Glutamatergic neuron (in vitro differentiated cells): Measurements from ENCODE around the gene SMIM14. TPM values are rescaled to one million over a fixed set of nuclear protein-coding genes. Genes with fewer than 3 reads are reported as not detected.
"Not testable (repeated sequence)": the region's sequence is repeated elsewhere in the genome, so short reads cannot be mapped to it uniquely, and the experiment has no call there.

ENCODE experiments used
- DNase-seq: peaks from one replicate; pipeline ENCODE4 v3.0.0; 2022
- H3K27ac Mint-ChIP-seq: one replicate; pipeline ENCODE4 v1.8.0; 2020; ENCODE audit warnings: mild to moderate bottlenecking, mixed read lengths, inconsistent platforms; ENCODE audit not compliant: unreplicated experiment
- H3K27me3 Mint-ChIP-seq: one replicate; pipeline ENCODE4 v1.8.0; 2020; ENCODE audit warnings: mild to moderate bottlenecking, moderate library complexity, mixed read lengths, inconsistent platforms; ENCODE audit not compliant: unreplicated experiment
- H3K36me3 Mint-ChIP-seq: one replicate; pipeline ENCODE4 v1.8.0; 2020; ENCODE audit warnings: mild to moderate bottlenecking, mixed read lengths, inconsistent platforms; ENCODE audit not compliant: unreplicated experiment
- H3K4me1 Mint-ChIP-seq: one replicate; pipeline ENCODE4 v1.8.0; 2020; ENCODE audit warnings: mild to moderate bottlenecking, low read depth, mixed read lengths, inconsistent platforms; ENCODE audit not compliant: unreplicated experiment
- H3K4me3 Mint-ChIP-seq: one replicate; pipeline ENCODE4 v1.8.0; 2020; ENCODE audit warnings: mild to moderate bottlenecking, mixed read lengths, inconsistent platforms; ENCODE audit not compliant: unreplicated experiment
- H3K9me3 Mint-ChIP-seq: one replicate; pipeline ENCODE4 v1.8.0; 2020; ENCODE audit warnings: mild to moderate bottlenecking, moderate library complexity, mixed read lengths, inconsistent platforms; ENCODE audit not compliant: unreplicated experiment
- long read RNA-seq: library from polyadenylated mRNA; unstranded; transcript quantifications from one replicate; pipeline ENCODE4 v2.0.0, GENCODE V29; 2020; ENCODE audit not compliant: unreplicated experiment
- total RNA-seq: library from RNA; stranded (reverse); fragmentation: NEBNext Ultra II Directional; extraction: Animal tissue kit (Norgen Biotek cat#: 25700); gene quantifications from one replicate; pipeline ENCODE4 v1.2.1, GENCODE V29; 2021; ENCODE audit not compliant: unreplicated experiment
- TF ChIP-seq, protein P1 (sequence below): fragments of 200-600 bp; sonication (generic); IDR thresholded peaks from one replicate; pipeline ENCODE4 v1.5.0; 2021; ENCODE audit not compliant: partially characterized antibody, unreplicated experiment

The SMIM14 gene
- 27.1 TPM for total RNA-seq
- long read RNA-seq, full-length matches to known transcripts, result 35 of 36 reads
- long read RNA-seq, partial matches to known transcripts, result 1 of 36 reads
- long read RNA-seq, other reads (novel, unspliced or antisense), result 0 of 36 reads

DNA sequence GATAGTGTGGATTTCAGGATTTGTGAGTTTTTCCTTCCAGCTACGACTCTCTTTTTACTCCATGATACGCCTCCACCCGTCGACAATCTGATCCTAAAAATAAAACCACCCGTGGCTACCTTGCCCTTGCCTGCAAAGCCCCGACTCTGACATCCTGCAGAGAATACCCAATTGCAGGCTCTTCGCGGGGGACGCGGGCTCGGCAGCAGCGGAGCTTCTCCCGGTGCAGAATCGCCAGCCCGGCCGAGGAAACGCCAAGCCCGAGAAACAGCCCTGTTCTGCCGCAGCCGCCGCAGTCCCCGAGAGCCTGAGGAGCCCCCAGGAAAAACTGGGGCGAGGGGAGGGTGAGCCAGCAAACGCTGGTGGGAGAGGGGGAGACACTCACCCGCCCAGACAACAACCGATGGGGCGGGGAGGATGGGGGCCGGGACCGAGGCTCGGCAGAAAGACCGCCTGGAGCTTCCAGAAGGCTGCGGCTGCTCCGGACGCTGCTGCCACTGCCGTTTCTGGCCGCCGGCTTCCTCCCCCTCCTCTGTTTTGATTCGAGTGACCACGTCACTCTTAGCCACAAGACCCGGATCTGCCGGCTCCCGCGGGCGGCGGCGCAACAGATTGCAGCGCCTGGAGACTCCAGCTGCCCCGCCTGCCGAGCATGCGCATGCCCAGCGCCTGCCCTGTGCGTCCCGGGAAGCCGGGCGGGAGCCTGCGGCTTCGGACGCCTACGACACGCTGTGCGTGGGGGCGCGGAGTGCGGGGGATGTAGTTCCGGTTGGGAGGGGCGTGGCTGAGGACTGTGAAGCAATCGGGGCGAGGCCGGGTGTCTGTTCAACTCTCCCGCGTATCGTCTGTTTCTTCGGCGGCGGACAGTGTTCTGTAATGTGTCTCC is at the start of gene SMIM14:
TSS of gene SMIM14 (minus strand) at position 512 of the 886 bp plus-strand sequence. CDS start 33,720 bp downstream, outside the sequence.
- Mint-ChIP-seq H3K4me1 (peaks cover 9% of the 10 kb centered on the region), H3K9me3 (peaks cover 8% of the 10 kb centered on the region), H3K27me3 (peaks cover 8% of the 10 kb centered on the region), H3K4me3 (peak within 1 kb of the TSS; percentile 95), H3K27ac (peak within 1 kb of the TSS; percentile 97), H3K36me3 (no peaks in the 10 kb centered on the region)
- peak; percentile 99 for DNase-seq
- TF ChIP-seq, protein P1, sequence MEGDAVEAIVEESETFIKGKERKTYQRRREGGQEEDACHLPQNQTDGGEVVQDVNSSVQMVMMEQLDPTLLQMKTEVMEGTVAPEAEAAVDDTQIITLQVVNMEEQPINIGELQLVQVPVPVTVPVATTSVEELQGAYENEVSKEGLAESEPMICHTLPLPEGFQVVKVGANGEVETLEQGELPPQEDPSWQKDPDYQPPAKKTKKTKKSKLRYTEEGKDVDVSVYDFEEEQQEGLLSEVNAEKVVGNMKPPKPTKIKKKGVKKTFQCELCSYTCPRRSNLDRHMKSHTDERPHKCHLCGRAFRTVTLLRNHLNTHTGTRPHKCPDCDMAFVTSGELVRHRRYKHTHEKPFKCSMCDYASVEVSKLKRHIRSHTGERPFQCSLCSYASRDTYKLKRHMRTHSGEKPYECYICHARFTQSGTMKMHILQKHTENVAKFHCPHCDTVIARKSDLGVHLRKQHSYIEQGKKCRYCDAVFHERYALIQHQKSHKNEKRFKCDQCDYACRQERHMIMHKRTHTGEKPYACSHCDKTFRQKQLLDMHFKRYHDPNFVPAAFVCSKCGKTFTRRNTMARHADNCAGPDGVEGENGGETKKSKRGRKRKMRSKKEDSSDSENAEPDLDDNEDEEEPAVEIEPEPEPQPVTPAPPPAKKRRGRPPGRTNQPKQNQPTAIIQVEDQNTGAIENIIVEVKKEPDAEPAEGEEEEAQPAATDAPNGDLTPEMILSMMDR, result no peak

DNA sequence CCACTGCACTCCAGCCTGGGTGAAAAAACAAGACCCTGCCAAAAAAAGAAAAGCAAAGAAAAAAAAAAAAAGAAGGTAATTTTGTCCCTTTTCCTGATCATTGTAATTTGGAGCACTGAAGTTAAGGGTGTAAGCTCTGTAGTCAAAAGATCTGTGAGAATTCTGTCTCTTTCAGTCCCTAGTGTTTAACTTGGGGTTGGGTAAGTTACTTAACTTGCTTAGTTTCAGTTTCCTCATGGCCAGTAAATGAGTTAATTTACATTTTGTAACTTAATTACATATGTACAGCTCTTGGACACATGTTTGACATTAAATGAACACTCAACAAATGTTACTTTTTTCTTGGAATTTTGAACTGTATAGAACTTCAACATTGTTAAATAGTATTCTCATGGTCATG is 48.3 kb upstream of the SMIM14 start:
- Mint-ChIP-seq H3K27me3 (no peaks in the 10 kb centered on the region), H3K27ac (no peak overlapping the region), H3K4me1 (no peaks in the 10 kb centered on the region), H3K36me3 (no peaks in the 10 kb centered on the region), H3K4me3 (no peak overlapping the region), H3K9me3 (no peaks in the 10 kb centered on the region)
- DNase-seq, result no peak
- TF ChIP-seq, protein P1, result no peak

DNA sequence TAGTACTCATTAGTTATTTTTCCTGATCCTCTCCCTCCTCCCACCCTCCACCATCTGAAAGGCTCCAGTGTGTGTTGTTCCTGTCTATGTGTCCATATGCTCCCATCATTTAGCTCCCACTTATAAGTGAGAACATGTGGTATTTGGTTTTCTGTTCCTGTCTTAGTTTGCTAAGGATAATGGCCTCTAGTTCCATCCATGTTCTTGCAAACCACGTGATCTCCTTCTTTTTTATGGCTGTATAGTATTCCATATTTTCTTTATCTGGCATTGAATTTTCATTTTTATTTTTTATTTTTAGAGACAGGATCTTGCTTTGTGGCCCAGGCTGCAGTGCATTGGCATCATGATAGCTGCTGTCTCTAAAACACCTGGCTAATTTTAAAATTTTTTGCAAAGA is 47.3 kb upstream of the SMIM14 start:
- Mint-ChIP-seq H3K9me3 (no peaks in the 10 kb centered on the region), H3K4me3 (no peak overlapping the region), H3K36me3 (no peaks in the 10 kb centered on the region), H3K27me3 (no peaks in the 10 kb centered on the region), H3K27ac (no peak overlapping the region), H3K4me1 (peaks cover 2% of the 10 kb centered on the region)
- TF ChIP-seq, protein P1, result no peak
- DNase-seq, result no peak

DNA sequence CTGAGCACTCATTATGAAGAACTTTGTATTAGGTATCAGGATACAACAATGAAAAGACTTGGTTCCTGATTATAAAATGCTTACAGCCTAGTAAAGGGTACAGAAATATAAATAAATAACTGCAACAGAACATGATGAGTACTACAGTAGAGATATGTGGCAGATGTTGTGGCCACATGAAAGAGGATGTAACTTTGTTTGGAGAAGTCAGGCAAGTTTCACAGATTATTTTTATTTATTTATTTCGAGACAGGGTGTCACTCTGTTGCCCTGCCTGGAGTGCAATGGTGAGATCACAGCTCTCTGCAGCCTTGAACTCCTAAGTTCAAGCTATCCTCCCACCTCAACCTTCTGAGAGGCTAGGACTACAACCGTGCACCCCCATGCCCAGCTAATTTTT is 43.5 kb upstream of the SMIM14 start:
- Mint-ChIP-seq H3K27me3 (no peaks in the 10 kb centered on the region), H3K27ac (no peak overlapping the region), H3K4me1 (peaks cover 2% of the 10 kb centered on the region), H3K9me3 (no peaks in the 10 kb centered on the region), H3K36me3 (no peaks in the 10 kb centered on the region), H3K4me3 (no peak overlapping the region)
- TF ChIP-seq, protein P1, result no peak
- DNase-seq, result no peak

DNA sequence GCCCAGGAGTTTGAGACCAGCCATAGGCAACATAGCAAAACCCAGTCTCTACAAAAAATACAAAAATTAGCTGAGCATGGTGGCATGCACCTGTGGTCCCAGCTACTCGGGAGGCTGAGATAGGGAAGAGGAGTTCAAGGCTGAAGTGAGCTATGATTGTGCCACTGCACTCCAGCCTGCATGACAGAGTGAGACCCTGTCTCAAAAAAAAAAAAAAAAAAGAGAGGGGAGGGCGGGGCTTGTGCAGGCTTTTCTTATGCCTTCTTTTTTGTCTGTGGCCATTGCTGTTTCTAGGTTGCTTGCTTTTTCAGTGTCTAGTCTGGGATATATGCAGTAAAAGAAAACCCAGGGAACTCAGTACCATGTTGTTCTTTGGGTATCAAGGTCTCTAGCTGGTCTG is 42.3 kb upstream of the SMIM14 start:
- H3K36me3 Mint-ChIP-seq, H3K9me3 Mint-ChIP-seq, H3K4me1 Mint-ChIP-seq, H3K27ac Mint-ChIP-seq, DNase-seq, H3K4me3 Mint-ChIP-seq, H3K27me3 Mint-ChIP-seq: not testable (repeated sequence)

DNA sequence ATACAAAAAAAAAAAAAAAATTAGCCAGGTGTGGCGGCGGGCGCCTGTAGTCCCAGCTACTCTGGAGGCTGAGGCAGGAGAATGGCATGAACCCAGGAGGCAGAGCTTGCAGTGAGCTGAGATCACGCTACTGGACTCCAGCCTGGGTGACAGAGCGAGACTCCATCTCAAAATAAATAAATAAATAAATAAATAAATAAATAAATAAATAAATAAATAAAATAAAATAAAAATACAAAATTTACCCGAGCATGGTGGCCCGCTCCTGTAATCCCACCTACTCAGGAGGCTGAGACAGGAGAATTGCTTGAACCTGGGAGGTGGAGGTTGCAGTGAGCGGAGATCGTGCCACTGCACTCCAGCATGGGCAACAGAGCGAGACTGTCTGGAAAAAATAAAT is 37.0 kb upstream of the SMIM14 start:
- H3K9me3 Mint-ChIP-seq, DNase-seq, H3K27me3 Mint-ChIP-seq, H3K4me1 Mint-ChIP-seq, H3K4me3 Mint-ChIP-seq, H3K36me3 Mint-ChIP-seq, H3K27ac Mint-ChIP-seq: not testable (repeated sequence)

DNA sequence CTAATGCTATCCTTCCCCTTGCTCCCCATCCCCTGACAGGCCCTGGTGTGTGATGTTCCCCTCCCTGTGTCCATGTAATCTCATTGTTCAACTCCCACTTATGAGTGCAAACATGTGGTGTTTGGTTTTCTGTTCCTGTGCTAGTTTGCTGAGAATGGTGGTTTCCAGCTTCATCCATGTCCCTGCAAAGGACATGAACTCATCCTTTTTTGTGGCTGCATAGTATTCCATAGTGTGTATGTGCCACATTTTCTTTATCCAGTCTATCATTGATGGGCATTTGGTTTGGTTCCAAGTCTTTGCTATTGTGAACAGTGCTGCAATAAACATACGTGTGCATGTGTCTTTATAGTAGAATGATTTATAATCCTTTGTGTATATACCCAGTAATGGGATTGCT is 31.6 kb upstream of the SMIM14 start:
- H3K4me1 Mint-ChIP-seq, H3K27me3 Mint-ChIP-seq, H3K9me3 Mint-ChIP-seq, H3K4me3 Mint-ChIP-seq, DNase-seq, H3K36me3 Mint-ChIP-seq, H3K27ac Mint-ChIP-seq: not testable (repeated sequence)
